DMS53 treated with DMSO at 0.1 percent for 48 hours (cell line): ENCODE measurements around the gene UPK3BL1.
"Not testable (repeated sequence)": the region's sequence is repeated elsewhere in the genome, so short reads cannot be mapped to it uniquely, and the experiment has no call there.

Source experiments
- DNase-seq: peaks from one replicate; lab custom pipeline; 2025; ENCODE audit not compliant: unreplicated experiment; lab: John Stamatoyannopoulos, UW

UPK3BL1 gene

DNA sequence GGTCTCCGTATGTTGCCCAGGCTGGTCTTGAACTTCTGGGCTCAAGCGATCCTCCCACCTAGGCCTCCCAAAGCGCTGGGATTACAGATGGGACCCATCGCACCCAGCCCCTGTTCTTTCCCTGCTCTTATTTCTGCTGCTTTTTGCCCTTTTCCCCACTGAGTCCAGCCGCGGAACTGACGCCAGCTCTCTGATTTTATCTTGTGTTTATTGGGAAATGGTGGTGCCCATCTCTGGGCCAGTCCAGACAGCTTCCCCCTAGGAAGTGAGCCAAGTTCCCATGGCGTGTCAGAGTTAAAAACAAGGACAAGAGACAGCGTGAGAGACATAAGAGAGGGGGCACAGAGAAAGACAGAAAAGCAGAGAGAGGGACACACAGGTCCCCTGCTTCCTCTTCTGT lies 12.0 kb downstream of the UPK3BL1 start:
- DNase-seq: not testable (repeated sequence)

DNA sequence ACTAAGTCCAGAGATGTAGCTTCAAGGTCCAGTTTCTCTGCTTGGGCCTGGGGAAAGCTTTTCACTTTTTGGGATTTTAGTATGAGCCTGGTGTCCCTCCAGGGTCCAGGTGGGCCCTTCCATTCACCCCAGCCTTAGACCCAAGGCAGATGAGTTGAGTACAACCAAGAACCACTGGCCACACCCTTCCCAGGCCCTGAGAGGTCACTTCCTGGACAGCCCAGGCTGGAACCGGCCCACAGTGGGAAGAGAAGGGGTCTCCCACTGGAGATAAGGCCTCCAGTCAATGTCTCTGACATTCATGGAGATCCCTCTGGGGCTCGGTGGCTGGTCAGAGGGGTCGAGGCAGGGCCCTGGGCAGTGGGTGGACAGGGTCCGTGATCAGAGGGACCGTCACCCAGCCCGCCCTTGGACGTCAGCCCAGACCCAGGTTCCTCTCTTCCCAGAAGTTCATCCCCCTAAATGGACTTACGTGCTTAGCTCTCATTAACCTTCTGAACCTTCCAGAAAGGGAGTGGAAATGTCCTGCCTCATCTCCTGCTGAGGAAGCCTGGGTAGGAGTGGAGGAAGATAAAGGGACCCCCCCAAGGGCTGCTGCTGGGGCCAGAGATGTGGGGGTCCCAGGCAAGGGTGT lies 15.2 kb downstream of the UPK3BL1 start:
- not testable (repeated sequence) for DNase-seq

DNA sequence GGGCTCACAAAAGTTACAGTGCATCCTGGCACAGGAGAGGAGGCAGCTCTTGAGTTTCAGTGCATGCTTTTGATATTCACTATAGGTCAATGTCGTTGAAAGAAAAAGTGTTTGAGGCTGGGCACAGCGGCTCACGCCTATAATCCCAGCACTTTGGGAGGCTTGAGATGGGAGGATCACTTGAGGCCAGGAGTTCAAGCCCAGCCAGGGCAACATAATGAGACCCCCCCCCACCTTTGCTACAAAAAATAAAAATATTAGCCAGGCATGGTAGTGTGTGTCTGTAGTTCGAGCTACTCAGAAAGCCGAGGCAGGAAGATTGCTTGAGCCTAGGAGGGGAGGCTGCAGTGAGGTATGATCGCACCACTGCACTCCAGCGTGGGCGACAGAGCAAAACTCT lies 24.5 kb downstream of the UPK3BL1 start:
- not testable (repeated sequence) for DNase-seq

DNA sequence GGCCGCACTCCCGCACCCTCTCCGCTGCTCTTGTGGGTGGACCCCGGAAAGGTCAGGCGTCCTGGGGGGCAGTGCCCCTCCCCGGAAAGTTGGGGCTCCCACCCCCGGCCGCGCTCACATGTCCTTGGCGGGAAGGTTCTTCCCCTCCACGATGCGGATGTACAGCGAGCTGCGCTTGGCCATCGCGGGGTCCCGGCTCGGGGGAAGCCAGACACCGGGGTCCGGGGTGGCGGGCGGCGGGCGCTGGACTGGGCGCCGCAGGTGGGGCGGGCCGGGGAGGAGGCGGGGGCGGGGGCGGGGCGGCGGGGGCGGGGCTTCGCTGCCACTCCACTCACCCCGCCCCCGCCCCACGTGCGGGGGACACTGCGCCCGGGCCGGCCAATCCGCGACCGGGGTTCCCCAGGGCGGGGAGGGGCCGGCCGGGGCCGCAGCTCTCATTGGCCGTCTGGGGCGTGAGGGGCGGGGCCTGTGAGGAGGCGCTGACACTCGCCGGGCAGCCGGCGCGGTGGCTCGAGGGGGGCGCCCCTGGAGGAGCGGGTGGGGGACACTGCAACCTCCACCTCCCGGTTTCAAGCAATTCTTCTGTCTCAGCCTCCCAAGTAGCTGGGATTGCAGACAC lies 26.0 kb downstream of the UPK3BL1 start, which contains the start of gene RASA4:
TSS of gene RASA4 (minus strand) at position 250 of the 619 bp plus-strand sequence. CDS start at position 183, 67 bp downstream.
- not testable (repeated sequence) for DNase-seq

DNA sequence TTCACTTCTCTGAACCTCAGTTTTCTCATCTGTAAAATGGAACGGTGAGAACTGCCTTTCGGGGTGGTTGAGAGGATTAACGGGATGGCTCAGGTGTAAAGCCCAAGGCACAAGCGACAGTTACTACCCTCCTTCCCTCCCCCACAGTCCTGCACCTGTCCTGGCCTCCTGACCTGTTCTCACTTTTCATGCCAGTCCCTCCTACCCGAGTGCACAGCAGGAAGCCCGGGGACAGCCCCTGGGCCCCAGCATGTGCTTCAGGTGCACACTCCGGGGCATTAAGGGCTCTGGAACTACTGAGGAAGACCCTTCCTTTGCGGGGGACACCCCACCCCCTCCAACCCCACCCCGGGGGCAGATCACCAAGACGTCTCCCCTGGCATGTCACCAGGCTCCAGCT lies 26.7 kb downstream of the UPK3BL1 start:
- DNase-seq: not testable (repeated sequence)

DNA sequence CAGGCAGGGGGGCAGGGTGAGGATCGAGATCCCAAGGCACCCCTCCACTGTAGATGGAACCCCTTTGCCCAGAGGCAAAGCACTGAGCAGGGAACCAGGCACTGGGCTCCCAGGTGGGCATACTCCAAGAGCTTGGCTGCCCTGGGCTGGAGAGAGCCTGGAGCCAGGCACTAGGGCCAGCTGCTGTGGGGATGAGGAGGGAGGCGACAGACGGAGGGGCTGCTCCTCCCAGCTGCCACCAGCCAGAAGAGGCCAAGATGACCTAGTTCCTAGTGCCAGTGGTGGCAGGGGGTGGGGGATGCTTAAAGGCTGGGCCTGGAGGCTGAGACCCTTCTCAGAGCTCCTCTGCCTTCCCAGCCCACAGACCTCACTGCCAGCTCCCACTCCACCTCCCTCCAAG lies 27.7 kb downstream of the UPK3BL1 start:
- not testable (repeated sequence) for DNase-seq

DNA sequence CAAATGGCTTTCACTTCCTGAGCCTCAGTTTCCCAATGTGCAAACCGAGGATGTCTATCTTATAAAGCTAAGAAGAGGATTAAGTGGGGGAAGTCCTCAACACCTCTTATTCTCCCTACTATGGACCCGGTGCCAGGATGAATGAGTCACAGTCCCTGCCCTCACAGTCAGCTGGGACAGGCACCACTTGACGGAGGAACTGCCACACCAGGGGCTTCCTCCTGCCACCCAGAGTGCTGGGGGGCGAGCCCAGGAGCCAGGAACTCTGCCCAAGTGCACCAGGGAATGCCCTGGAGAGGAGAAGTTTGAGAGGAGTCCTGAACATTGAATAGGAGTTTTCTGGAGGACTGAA lies 28.3 kb downstream of the UPK3BL1 start:
- DNase-seq: not testable (repeated sequence)

DNA sequence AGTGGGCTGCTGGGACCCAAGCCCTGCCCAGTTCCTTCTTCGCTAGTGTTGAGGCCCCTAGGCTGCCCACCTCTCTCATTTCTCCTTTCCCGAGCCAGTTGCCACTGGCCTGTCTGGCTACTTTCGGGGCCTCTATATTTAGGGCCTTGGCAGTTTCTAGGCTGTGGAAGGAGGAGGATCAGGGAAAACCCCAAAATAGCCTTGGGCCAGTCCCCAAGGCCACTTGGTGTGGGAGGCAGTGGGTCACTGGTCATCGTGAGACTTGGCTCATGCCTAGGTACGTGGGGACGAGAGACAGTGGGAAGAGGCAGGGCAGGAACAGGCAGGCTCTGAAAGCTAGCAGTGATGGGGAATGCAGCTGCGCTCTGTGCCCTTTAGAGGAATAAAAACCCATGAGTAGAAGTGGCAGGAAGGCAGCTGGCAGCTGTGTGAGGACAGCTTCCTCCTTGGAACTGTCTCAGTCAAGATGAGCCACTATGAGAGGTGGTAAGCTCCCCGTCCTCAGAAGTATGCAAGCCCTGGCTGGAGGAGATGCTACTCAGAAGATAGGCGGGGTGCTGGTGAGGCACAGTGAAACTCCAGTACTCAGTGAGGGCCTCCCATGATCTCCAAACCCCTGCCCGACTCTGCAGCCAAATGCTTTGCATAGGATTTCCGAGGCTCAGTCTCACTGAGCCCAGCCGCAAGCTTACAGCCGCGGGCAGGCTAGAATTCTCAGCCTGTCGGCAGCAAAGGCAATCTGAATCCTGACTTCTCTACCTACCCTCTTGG lies 28.8 kb downstream of the UPK3BL1 start:
- not testable (repeated sequence) for DNase-seq

DNA sequence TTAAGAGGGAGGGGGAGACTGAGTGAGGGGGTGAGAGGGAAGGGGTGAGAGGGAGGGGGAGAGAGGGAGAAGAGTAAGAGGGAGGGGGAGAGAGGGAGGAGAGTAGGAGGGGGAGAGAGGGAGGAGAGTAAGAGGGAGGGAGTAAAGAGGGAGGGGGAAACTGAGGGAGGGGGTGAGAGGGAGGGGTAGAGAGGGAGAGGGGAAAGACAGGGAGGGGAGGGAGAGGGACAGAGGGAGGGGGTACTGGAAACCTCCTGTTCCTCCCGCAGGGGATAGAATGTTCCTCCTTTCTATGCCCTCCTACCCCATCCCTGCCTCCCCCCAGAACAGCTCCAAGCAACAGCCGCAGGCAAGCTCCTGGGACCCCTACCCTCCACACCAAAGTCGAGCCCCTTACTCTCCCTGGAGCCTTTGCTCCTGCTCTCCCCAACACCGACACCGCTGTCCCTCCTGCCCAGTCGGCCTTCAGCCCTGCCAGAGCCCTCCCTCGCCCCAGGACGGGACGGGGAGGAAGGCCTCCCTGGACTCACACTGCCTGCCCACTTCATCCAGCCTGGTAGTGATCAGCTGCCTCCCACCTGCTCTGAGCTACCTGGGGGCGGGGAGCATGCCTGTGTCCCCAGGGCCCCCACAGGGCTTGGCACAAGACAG lies 30.8 kb downstream of the UPK3BL1 start:
- DNase-seq: not testable (repeated sequence)

DNA sequence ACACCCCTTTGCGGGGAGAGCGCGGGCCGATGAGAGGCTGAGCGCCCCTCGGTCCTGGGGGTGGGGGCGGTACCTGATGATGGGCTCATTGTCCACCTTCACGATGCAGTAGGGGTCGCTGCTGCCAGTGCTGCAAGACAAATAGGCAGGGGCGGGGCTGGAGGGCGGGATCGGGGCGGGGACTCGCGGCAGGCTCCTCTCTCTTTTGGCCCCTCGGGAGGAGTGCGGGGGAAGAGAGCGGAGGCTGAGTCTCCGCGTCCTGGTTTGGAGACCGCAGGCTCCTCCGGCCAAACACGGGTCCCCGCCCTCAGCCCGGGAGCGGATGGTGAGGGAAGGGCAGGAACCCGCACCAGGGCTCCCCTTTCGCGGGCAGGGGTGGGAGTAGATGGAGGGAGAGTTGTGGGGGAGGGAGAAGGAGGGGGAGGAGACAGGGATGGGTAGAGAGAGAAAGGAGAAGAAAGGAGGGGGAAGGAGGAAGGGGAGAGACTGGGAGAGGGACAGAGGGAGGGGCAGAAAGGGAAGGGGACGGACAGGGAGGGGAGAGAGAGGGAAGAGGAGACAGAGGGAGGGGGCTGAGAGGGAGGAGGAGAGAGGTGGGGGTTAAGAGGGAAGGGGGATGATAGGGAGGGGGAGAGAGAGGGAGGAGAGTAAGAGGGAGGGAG lies 31.4 kb downstream of the UPK3BL1 start:
- not testable (repeated sequence) for DNase-seq

DNA sequence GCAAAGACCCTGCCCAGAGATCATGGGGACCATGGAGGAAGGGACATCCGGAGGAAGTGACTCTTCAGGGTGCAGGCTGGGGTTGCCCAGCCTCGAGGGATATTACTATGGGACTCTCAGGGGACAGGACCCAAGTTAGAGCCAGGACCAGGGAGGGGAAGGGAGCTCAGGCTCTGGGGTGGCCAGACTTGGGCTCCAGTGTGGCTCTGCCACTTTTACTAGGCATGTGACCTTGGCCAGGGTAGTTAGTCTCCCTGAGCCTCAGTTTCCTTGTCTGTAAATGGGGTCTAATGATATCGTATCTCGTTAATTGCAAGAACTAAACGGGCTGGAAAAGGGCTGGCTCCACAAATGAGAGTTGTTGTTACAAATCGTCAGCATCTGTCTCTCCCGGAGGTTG lies 32.1 kb downstream of the UPK3BL1 start:
- not testable (repeated sequence) for DNase-seq

DNA sequence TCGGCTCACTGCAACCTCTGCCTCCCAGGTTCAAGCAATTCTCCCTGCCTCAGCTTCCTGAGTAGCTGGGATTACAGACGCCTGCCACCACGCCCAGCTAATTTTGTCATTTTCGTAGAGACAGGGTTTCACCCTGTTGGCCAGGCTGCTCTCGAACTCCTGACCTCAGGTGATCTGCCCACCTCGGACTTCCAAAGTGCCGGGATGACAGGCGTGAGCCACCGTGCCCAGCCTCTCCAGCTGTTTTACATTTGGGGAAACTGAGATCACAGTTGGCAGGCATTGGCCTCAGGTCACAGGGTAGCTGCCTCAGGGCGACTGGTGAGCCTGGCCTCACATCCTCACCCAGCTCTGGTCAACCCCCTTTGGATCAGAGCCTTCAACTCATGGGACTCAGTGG lies 32.9 kb downstream of the UPK3BL1 start:
- not testable (repeated sequence) for DNase-seq

DNA sequence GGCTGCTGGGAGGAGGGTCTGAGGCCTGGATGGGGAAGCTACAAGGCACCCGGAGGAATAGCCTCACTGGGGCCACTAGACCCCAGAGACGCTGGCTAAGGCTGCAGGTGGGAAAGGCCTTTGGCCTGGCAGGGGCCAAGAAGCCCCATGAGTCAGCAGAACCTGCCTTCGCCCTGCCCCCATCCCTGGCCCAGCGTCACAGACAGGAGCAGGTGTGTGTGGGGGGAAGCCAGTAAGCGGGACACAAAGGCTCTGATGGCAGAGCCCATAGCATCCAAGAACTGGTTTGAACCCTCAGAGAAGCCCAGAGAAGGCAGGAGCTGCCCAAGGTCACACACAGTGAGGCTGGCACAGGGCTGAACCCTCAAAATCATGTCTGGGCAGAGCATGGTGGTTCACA lies 35.7 kb downstream of the UPK3BL1 start:
- DNase-seq: not testable (repeated sequence)

DNA sequence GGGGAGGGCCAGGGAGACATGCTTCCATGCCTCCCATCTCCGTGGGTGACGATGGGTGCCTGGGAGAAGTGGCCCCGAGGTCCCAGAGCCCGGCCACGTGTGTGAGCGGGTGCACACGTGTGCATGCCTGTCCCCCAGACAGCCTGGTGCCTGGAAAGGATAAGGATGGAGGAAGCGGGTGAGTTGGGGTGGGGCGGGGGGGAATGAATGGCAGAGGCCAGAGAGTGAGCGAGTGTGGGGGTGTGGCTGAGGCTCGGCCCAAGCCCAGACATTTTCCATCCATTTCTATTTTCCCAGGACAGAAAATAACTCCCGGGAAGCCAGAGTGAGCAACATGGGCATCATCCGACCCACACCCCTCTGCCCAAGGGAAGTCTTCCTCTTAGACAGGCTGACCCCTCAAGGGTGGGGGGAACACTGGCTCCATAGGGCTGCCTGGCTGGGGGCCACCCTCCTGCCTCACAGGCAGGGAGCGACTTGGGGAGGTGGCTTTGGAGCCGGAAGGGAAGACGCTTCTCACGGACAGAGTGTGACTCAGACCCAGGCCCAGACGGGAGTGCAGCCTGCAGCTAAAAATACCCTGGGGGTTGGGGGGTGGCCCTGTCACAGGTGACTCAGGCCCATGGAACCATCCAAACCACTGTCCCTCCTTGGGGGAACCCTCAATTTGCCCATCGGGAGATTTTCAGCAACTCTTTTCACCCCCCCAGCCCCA lies 38.0 kb downstream of the UPK3BL1 start:
- DNase-seq: not testable (repeated sequence)

DNA sequence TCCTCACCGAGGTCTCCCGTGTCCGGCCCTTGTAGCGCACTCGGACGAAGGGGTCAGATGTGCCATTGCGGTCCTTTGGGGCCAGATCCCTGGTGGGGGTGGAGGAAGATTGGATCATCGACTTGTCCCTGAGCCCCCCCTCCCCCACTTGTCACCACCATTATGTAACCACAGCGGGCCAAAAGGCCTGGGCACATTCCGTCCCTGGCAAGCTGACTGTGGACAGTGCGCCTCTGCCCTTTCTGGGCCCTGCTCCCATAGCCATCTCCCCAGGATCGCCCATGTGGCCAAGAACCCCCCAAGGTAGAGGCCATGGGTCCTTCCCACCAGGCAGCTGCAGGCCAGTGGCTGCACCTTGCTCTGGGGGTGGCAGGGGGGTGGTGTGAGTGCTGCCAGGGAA lies 40.3 kb downstream of the UPK3BL1 start:
- not testable (repeated sequence) for DNase-seq

DNA sequence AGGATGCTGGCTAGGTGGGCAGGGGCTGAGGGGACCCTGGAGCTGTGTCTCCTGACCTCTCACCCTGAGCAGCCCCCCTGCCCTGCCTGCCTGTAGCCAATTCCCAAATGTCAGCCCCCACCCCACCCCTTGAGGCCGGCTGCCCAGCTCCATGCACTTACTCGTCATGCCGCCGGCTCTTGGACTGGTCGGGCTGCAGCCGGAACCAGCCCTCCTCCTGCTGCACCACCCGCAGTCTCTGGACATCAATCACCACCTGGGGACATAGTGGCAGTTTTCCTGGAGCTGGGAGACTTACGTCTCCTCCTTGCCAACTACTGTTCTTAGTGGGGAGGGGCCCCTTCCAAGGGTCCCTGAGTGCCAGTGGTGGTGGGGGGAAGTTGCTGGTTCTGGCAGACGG lies 42.9 kb downstream of the UPK3BL1 start:
- DNase-seq: not testable (repeated sequence)

DNA sequence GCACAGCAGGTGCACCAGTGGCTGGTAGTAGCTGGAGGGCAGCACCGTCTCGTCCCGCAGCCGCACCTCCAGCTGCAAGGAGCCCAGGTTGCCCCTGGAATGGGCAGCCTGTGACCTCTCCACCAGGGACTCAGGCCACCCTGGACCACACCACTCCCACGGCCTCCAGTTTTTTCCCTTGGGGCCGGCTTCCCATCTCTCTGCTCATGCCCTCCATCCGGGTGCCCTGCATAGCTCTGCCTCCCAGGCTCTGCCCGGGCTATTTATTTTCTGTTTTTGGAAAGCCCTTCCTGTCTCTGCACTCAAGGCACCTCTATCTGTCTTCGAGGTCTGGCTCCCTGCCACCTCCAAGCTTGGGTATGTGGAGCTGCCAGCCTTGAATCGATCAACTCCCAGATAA lies 46.6 kb downstream of the UPK3BL1 start:
- not testable (repeated sequence) for DNase-seq

DNA sequence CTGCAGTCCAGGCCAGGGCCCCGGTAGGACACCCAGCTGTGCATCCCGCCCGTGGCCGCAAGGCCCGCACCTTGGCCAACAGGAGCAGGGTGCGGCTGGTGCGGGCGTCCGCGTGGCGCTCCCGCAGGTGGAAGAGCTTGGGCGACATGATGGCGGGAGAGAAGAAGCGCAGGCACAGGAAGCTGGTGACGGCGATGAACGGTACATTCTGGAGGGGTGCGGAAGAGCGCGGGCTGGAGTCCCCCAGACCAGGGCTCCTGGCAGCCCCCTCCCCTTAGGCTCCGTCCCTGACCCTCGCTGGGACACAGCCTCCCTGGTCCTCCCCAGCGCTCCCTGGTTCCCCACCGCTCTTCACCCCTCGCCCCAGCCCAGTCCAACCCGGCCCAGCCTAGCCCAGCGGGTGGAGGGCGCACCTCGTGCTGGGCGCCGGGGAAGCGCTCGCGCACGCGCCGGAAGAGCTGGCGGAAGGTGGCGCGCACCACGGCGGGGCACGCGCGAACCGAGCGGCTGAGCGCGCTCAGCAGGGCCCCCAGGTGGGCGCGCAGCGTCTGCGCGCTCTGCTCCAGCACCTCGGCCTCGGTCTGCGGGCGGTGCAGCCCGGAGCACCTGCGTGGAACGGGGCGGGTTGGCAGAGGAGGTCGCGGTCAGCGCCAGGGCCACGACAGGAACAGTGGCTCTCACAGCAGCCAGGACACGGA lies 48.8 kb downstream of the UPK3BL1 start:
- not testable (repeated sequence) for DNase-seq

DNA sequence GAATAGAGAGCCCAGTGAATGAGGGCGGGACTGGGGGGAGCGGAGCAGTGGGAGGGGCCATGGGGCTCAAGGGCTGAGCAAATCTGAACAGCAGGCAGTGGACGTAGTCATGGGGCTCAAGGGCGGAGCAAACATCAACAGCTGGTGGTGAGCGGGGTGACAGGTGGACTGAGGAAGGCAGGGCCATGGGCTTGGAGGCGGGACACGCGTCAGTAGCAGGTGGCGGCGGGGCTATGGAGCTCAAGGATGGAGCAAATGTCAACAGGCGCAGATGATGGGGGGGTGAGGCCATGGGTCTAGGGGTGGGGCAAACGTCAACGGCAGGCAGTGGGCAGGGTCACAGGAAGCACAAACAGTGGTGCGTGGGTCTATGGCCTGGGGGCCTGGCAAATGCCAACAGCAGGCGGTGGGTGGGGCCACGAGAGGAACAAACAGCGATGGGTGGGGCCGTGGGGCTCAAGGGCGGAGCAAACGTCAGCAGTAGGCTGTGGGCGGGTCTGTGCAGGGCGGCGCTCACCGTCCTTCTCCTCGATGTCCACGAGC lies 50.0 kb downstream of the UPK3BL1 start:
- not testable (repeated sequence) for DNase-seq
